ENCODE data around the gene HMGN1.

DNA sequence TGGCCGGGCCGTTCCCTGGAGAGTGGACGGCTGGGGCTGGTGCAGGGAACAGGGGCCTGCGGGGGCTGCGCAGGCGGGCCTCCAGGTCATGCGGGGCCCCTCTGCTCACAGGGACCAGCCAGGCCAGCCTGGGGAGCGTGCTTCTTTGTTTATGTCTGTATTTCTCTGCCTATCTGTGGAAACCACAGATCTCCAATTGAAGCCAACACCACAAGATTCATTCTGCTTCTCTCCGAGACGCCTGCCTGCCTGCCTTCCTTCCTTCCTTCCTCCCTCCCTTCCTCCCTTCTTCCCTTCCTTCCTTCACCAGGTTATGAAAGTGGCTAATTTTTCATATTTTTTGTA is 39.9 kb upstream of the HMGN1 start:
- TF ChIP-seq, protein P1, sequence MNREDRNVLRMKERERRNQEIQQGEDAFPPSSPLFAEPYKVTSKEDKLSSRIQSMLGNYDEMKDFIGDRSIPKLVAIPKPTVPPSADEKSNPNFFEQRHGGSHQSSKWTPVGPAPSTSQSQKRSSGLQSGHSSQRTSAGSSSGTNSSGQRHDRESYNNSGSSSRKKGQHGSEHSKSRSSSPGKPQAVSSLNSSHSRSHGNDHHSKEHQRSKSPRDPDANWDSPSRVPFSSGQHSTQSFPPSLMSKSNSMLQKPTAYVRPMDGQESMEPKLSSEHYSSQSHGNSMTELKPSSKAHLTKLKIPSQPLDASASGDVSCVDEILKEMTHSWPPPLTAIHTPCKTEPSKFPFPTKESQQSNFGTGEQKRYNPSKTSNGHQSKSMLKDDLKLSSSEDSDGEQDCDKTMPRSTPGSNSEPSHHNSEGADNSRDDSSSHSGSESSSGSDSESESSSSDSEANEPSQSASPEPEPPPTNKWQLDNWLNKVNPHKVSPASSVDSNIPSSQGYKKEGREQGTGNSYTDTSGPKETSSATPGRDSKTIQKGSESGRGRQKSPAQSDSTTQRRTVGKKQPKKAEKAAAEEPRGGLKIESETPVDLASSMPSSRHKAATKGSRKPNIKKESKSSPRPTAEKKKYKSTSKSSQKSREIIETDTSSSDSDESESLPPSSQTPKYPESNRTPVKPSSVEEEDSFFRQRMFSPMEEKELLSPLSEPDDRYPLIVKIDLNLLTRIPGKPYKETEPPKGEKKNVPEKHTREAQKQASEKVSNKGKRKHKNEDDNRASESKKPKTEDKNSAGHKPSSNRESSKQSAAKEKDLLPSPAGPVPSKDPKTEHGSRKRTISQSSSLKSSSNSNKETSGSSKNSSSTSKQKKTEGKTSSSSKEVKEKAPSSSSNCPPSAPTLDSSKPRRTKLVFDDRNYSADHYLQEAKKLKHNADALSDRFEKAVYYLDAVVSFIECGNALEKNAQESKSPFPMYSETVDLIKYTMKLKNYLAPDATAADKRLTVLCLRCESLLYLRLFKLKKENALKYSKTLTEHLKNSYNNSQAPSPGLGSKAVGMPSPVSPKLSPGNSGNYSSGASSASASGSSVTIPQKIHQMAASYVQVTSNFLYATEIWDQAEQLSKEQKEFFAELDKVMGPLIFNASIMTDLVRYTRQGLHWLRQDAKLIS (CRISPR knock-in tag; IDR thresholded peaks at IDR 0.05; ENCODE audit: borderline replicate concordance): no peak
- TF ChIP-seq CREB1 (CRISPR knock-in tag; IDR thresholded peaks at IDR 0.05): no peak
- no peak for TF ChIP-seq ZNF396 (CRISPR knock-in tag; IDR thresholded peaks at IDR 0.05; ENCODE audit: borderline replicate concordance)
- TF ChIP-seq, protein P2, sequence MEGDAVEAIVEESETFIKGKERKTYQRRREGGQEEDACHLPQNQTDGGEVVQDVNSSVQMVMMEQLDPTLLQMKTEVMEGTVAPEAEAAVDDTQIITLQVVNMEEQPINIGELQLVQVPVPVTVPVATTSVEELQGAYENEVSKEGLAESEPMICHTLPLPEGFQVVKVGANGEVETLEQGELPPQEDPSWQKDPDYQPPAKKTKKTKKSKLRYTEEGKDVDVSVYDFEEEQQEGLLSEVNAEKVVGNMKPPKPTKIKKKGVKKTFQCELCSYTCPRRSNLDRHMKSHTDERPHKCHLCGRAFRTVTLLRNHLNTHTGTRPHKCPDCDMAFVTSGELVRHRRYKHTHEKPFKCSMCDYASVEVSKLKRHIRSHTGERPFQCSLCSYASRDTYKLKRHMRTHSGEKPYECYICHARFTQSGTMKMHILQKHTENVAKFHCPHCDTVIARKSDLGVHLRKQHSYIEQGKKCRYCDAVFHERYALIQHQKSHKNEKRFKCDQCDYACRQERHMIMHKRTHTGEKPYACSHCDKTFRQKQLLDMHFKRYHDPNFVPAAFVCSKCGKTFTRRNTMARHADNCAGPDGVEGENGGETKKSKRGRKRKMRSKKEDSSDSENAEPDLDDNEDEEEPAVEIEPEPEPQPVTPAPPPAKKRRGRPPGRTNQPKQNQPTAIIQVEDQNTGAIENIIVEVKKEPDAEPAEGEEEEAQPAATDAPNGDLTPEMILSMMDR (IDR thresholded peaks at IDR 0.05): no peak
- TF ChIP-seq JUN (CRISPR knock-in tag; IDR thresholded peaks at IDR 0.05): no peak
- TF ChIP-seq, protein P3, sequence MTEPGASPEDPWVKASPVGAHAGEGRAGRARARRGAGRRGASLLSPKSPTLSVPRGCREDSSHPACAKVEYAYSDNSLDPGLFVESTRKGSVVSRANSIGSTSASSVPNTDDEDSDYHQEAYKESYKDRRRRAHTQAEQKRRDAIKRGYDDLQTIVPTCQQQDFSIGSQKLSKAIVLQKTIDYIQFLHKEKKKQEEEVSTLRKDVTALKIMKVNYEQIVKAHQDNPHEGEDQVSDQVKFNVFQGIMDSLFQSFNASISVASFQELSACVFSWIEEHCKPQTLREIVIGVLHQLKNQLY (CRISPR knock-in tag; IDR thresholded peaks at IDR 0.05): no peak
- TF ChIP-seq TEAD4 (CRISPR knock-in tag; IDR thresholded peaks at IDR 0.05): no peak
- TF ChIP-seq, protein P4, sequence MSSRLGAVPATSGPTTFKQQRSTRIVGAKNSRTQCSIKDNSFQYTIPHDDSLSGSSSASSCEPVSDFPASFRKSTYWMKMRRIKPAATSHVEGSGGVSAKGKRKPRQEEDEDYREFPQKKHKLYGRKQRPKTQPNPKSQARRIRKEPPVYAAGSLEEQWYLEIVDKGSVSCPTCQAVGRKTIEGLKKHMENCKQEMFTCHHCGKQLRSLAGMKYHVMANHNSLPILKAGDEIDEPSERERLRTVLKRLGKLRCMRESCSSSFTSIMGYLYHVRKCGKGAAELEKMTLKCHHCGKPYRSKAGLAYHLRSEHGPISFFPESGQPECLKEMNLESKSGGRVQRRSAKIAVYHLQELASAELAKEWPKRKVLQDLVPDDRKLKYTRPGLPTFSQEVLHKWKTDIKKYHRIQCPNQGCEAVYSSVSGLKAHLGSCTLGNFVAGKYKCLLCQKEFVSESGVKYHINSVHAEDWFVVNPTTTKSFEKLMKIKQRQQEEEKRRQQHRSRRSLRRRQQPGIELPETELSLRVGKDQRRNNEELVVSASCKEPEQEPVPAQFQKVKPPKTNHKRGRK (CRISPR knock-in tag; IDR thresholded peaks at IDR 0.05; ENCODE audit: borderline replicate concordance): no peak
